ENCODE measurements around the gene SEMA5A. TPM values are rescaled to one million over a fixed set of nuclear protein-coding genes. Genes with fewer than 3 reads are reported as not detected.

SEMA5A gene
- total and polyA plus RNA-seq, 2 of the 13 experiments (the other 11 are each of a cell fraction or from before 2014, with no cell fraction given) = 0.01 TPM; not detected in 1

GRCh38 chr5:9480499-9480898, 65.4 kb downstream of the SEMA5A start:
- ChIA-PET CTCF (ENCODE audit: low intra/inter-chr PET ratio, low total read pairs) (no interaction called here), POLR2A (no interaction called here)
- in situ Hi-C loops (cut with HindIII; ENCODE audit: extremely low pct_ligation_motif_present, low pct_unique_long_range_greater_than_20kb) (no loop called here), intact Hi-C loops (cut with micrococcal nuclease; ENCODE audit: unreplicated experiment) (no loop called here)
- TF ChIP-seq TOPORS (CRISPR knock-in tag; IDR thresholded peaks at IDR 0.05) (no peak), ZBTB38 (CRISPR knock-in tag; IDR thresholded peaks at IDR 0.05) (no peak), FOXP4 (CRISPR knock-in tag; IDR thresholded peaks at IDR 0.05) (no peak), RAD21 (CRISPR knock-in tag; IDR thresholded peaks at IDR 0.05) (no peak), RFX5 (IDR thresholded peaks at IDR 0.05; ENCODE audit: low read depth, low read length) (no peak), ZXDC (CRISPR knock-in tag; IDR thresholded peaks at IDR 0.05) (no peak), PHF20 (CRISPR knock-in tag; IDR thresholded peaks at IDR 0.05) (no peak), ZNF776 (CRISPR knock-in tag; IDR thresholded peaks at IDR 0.05) (no peak), DMAP1 (CRISPR knock-in tag; IDR thresholded peaks at IDR 0.05) (no peak), JDP2 (CRISPR knock-in tag; IDR thresholded peaks at IDR 0.05; ENCODE audit: borderline replicate concordance) (no peak)
- Histone ChIP-seq H3K4me3 (replicated peaks in 1 of 3; ENCODE audit: insufficient read depth in 1 of 3, low read depth in 2 of 3, low read length in 3 of 3) (no peak overlapping the region), H4K20me1 (ENCODE audit: insufficient read depth, low read length) (no peaks in the 10 kb centered on the region), H3K9ac (ENCODE audit: insufficient read depth, low read depth, low read length) (no peak overlapping the region), H3K4me2 (ENCODE audit: low read depth, low read length) (no peak overlapping the region), H3K27ac (ENCODE audit: extremely low read length, insufficient read depth, low read length) (no peak overlapping the region), H3K79me2 (ENCODE audit: insufficient read depth, low read length) (no peaks in the 10 kb centered on the region), H3K27me3 (ENCODE audit: control insufficient read depth in 1 of 2, insufficient read depth in 2 of 2, low read length in 2 of 2) (no peaks in the 10 kb centered on the region), H3K9me3 (ENCODE audit: low read length) (peaks cover 32% of the 10 kb centered on the region), H2AFZ (ENCODE audit: low read length) (no peak overlapping the region), H3K4me1 (ENCODE audit: insufficient read depth, low read length) (no peaks in the 10 kb centered on the region), H3K36me3 (replicated peaks in 1 of 2; ENCODE audit: control insufficient read depth in 1 of 2, insufficient read depth in 2 of 2, low read length in 2 of 2) (no peaks in the 10 kb centered on the region)
- FAIRE-seq = no peak
- ATAC-seq = no peak
- no peak for DNase-seq (ENCODE audit: low spot score)
- 7% methylated on average over 3 of the region's 3 CpGs for WGBS (ENCODE audit: low lambda C conversion rate)
- no TSS peak for BruUV-seq (replicated peaks)
